Mucosa of gallbladder (tissue), 1 donor: ENCODE results near the gene TLE6. TPM values are rescaled to one million over a fixed set of nuclear protein-coding genes. Genes with fewer than 3 reads are reported as not detected.
"Not testable (repeated sequence)": the region's sequence is repeated elsewhere in the genome, so short reads cannot be mapped to it uniquely, and the experiment has no call there.

Experiments used
- DNase-seq: peaks from one replicate; pipeline ENCODE4 v3.0.0-alpha.2; 2020; ENCODE audit warnings: low spot score
- total RNA-seq: library from RNA; stranded (reverse); gene quantifications from one replicate; pipeline ENCODE4 v1.2.1, GENCODE V29; 2021
- donor health status: DM: no; HTN: no; CAD: no.

The TLE6 gene
- total RNA-seq, 1 donor from 2014 or later, result 0.63 TPM

DNA sequence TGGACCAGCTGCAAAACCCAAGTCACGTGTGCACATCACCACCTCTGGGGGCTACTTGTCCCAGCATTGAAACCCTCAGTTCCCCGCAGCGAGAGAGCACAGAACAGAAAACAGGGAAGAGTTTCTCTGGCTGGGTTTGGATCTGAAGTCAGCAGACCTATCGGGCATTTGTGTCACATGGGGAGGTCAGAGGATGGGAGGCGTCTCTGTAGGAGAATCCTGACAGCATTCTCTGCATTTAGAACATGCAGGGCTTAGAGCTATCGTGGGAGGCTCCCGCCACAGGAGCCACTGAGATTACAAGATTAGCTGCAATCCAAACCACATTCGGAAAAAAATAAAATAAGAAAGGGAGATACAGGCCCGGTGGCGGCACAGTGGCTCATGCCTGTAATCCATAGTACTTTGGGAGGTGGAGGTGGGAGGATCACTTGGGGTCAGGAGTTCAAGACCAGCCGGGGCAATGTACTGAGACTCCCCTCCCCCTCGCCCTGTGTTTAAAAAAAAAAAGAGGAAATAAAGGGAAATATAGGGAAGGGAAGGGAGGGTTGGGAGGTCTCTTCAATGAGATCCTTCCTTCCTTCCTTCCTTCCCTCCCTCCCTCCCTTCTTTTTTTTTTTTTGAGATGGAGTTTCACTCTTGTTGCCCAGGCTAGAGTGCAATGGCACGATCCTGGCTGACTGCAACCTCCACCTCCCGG, 2.9 kb upstream of the TLE6 start:
- no peak for DNase-seq

DNA sequence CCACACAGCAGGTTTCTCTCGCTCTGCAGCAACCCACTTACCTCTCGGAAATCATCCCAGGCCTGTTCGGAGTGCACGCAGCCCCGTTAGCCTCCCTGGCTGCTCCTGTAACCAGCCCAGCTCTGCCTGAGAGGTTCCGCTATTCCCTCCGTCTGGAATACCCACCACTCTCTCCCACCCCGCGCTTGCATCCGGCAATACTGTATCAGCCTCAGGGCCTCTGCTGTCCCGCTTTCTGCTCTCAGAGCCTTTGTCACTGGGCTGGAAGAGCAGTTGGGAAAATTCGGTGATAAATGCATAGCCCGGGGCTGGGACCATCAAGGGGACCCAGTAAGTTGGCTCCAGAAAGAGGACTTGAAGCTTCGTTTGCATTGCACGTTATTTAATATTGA, 759 bp upstream of the TLE6 start:
- DNase-seq, result no peak

- DNase-seq, result no peak
Measured at GRCh38 chr19:2977746-2978138, 378 bp downstream of the TLE6 start.

- no peak for DNase-seq
Measured at GRCh38 chr19:2978166-2978767, 903 bp downstream of the TLE6 start.

GRCh38 chr19:2978772-2979171, 1.4 kb downstream of the TLE6 start:
- no peak for DNase-seq

DNA sequence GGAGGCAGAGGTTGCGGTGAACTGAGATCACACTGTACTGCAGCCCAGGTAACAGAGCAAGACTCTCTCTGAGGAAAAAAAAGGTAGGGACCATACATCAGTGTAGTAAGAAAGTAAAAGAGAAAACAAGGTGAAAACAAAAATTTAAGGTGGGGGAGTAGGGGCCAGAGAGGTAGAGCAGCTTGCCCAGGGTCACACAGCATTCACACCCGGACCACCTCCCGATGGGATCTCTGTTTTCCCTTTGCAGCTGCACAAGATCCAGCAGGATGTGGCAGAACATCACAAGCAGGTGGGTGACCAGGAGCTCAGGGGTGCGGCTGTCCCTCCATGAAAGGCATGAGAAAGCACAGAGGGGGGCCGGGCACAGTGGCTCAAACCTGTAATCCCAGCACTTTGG, 4.5 kb downstream of the TLE6 start:
- DNase-seq, result no peak

- no peak for DNase-seq
Measured at GRCh38 chr19:2982561-2982960, 5.2 kb downstream of the TLE6 start.

GRCh38 chr19:2982983-2983350, 5.6 kb downstream of the TLE6 start:
- DNase-seq, result peak; percentile 72

DNA sequence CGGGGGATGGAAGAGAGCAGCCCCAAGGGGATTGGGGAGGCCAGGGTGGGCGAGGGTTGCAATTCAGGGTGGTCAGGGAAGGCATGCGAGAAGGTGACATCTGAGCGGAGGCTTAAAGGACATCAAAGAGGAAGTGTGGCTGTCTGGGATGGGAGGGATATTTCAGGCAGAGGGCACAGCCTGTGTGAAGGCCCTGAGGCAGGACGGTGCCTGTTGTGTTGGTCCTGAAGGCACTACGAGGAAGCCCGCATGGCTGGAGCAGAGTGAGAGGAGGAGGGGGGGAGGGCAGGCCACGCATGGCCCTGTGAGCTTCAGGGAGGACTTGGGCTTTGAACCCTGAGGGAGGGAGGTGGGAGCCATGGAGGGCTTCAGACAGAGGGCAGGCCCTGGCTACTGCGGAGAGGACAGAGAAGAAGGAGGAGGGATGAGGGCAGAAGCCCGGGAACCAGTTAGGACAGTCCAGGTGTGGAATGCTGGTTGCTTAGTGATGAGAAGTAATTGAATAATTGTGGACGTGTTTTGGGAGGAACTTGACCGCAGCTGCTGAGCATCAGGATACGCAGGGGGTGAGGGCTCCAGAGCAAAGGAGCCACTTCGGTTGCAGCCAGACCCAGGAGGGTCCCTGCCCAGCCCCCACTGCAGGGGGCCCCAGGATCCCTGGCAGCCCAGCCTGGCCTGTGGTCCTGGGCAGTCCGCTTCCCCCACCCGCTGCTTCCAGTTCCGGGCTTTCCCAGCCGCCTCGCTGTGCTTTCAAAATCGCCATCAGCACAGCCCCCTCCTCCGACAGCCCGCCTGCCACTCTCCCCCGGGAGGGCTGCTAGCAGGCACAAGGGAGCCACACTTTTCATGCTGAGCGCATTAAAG, 6.2 kb downstream of the TLE6 start:
- no peak for DNase-seq

DNA sequence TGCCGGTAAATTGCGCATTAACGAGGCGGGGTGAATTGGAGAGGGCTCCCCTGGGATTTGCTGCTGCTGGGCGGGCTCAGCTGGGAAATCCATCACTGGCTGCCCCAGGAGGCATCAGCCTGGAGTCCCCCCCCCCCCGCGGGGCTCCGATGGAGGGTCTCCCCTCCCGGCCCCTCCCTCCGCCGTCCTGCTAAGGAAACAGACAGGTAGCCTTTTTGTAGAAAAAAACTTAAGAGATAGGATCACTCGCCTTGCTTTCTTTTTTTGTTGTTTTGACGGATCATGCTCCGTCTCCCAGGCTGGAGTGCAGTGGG, 6.8 kb downstream of the TLE6 start:
- no peak for DNase-seq

- no peak for DNase-seq
Measured at GRCh38 chr19:2986951-2987524, 9.7 kb downstream of the TLE6 start.

GRCh38 chr19:2987797-2988196, 10.4 kb downstream of the TLE6 start:
- no peak for DNase-seq

- no peak for DNase-seq
Measured at GRCh38 chr19:2988568-2988967, 11.2 kb downstream of the TLE6 start.

GRCh38 chr19:2989236-2989946, 12.0 kb downstream of the TLE6 start:
- no peak for DNase-seq

DNA sequence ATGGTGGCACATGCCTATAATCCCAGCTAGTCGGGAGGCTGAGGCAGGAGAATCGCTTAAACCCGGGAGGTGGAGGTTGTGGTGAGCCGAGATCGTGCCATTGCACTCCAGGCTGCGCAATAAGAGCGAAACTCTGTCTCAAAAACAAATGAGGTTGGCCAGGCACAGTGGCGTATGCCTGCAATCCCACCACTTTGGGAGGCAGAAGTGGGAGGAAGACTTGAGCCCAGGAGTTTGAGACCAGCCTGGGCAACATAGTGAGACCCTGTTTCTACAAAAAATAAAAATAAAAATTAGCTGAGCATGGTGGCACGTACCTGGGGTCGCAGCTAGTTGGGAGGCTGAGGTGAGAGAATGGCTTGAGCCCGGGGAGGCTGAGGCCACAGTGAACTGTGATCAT, 15.0 kb downstream of the TLE6 start:
- DNase-seq, result not testable (repeated sequence)

- DNase-seq, result no peak
Measured at GRCh38 chr19:2992958-2993357, 15.6 kb downstream of the TLE6 start.

- DNase-seq, result no peak
Measured at GRCh38 chr19:2993579-2993978, 16.2 kb downstream of the TLE6 start.

DNA sequence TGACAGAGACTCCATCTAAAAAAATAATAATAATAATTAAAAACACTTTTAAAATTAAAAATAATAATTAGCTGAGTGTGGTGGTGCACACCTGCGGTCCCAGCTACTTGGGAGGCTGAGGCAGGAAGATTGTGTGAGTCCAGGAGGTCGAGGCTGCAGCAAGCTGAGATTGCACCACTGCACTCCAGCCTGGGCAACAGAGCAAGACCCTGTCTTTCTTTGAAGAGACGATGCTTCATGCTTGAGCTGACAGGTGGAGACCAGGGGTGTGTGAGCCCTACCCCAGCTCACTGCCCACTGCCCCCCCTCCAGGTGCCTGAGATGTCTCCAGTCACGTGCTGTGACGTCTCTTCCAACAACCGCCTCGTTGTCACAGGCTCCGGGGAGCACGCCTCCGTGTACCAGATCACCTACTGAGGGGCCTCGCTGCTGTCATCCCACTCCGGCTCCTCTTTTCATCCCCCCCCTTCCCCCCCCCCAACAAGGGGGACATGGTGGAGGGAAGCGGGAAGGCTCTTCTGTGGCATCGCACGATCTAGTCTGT, 17.3 kb downstream of the TLE6 start:
- no peak for DNase-seq

DNA sequence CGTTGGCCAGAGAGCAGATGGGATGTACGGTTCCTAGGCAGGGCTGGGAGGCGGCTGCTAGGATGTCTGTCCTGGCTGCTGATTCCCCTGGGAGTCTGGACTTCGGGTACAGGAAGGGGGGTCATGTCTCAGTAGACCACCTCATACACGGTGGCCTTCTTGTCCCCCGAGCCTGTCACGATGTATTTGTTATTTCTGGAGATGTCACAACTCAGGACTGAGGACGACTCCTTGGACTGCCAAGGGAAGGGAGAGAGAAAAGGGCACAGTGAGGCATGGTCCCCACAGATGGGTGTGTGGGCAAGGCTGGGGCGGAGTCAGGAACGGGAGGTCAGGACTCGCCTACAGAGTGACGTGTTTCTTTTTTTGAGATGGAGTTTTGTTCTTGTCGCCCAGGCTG, 20.4 kb downstream of the TLE6 start:
- DNase-seq, result no peak

- DNase-seq, result no peak
Measured at GRCh38 chr19:2998642-2999041, 21.3 kb downstream of the TLE6 start.

DNA sequence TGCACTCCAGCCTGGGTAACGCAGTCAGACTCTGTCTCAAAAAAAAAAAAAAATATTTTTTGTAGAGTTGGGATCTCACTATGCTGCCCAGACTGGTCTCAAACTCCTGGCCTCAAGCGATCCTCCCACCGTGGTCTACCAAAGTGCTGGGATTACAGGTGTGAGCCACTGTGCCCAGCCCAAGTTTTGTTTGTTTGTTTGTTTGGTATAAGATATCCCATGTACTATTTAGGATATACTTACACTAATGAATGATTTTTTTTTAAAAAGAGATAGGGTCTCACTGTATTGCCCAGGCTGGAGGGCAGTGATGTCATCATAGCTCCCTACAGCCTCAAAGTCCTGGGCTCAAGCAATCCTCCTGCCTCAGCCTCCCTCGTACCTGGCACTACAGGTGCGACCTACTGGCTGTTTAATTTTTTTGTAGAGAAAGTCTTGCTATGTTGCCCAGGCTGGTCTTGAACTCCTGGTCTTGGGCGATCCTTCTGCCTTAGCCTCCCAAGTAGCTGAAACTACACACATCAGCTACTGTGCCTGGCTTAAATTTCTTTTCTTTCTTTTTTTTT, 24.0 kb downstream of the TLE6 start:
- no peak for DNase-seq

GRCh38 chr19:3003046-3003445, 25.7 kb downstream of the TLE6 start:
- no peak for DNase-seq
